PC-9 (cell line): Measurements from ENCODE around the gene CNBP.

Experiments used
- EZH2 ChIP-seq: fragments of 200-600 bp; sonication (generic); IDR thresholded peaks from 2 replicates; pipeline ENCODE4 v1.8.0; 2017; ENCODE audit warnings: antibody characterized with exemption, low read depth
- TF ChIP-seq, protein P1 (sequence below): fragments of 200-600 bp; sonication (generic); conservative IDR thresholded peaks from 2 replicates; pipeline ENCODE4 v1.6.1; 2017; ENCODE audit warnings: mixed run types, antibody characterized with exemption, mild to moderate bottlenecking, moderate library complexity

DNA sequence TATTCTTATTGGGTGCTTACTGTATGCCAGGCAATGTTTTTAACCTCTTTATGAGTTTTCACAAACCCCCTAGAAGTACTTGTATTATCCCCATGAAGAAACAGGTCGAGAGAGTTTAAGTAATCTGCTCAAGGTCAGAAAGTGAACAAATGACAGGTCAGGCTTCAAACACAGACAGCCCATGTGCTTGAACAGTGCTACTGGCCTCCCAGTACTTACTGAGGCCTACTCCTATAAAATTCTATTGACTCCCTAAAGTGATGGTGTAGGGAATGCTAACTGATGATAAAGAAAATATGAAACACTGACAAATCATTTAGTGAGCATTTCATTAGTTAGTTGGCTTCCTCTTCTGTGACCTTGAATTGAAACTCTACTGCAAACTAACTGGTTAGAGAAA, 4.2 kb upstream of the CNBP start:
- TF ChIP-seq EZH2 = no peak
- TF ChIP-seq, protein P1, sequence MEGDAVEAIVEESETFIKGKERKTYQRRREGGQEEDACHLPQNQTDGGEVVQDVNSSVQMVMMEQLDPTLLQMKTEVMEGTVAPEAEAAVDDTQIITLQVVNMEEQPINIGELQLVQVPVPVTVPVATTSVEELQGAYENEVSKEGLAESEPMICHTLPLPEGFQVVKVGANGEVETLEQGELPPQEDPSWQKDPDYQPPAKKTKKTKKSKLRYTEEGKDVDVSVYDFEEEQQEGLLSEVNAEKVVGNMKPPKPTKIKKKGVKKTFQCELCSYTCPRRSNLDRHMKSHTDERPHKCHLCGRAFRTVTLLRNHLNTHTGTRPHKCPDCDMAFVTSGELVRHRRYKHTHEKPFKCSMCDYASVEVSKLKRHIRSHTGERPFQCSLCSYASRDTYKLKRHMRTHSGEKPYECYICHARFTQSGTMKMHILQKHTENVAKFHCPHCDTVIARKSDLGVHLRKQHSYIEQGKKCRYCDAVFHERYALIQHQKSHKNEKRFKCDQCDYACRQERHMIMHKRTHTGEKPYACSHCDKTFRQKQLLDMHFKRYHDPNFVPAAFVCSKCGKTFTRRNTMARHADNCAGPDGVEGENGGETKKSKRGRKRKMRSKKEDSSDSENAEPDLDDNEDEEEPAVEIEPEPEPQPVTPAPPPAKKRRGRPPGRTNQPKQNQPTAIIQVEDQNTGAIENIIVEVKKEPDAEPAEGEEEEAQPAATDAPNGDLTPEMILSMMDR = no peak
